Ascending aorta (tissue), 2 donors: Measurements from ENCODE around the gene NR4A1. TPM values are rescaled to one million over a fixed set of nuclear protein-coding genes. Genes with fewer than 3 reads are reported as not detected.

Experiments used
- DNase-seq, 2 donors: peaks; one replicate each; pipeline ENCODE4 v3.0.0-alpha.2; 2019; ENCODE audit warnings: low spot score in 2 of 2
- H3K27ac ChIP-seq, 2 donors: fragments of 200-600 bp; sonication (generic); one replicate each; pipeline ENCODE4 v1.5.1; 2016 to 2017; ENCODE audit warnings: mild to moderate bottlenecking in 1 of 2
- H3K27me3 ChIP-seq: fragments of 200-600 bp; sonication (generic); one replicate; pipeline ENCODE4 v1.5.1; 2017
- H3K36me3 ChIP-seq, 2 donors: fragments of 200-600 bp; sonication (generic); one replicate each; pipeline ENCODE4 v1.5.1; 2016
- H3K4me1 ChIP-seq, 2 donors: fragments of 200-600 bp; sonication (generic); one replicate each; pipeline ENCODE4 v1.5.1; 2016 to 2017; ENCODE audit warnings: mild to moderate bottlenecking in 1 of 2
- H3K4me3 ChIP-seq, 2 donors: fragments of 200-600 bp; sonication (generic); one replicate each; pipeline ENCODE4 v1.5.1; 2016 to 2017; ENCODE audit warnings: mild to moderate bottlenecking in 1 of 2
- H3K9me3 ChIP-seq, 2 donors: fragments of 200-600 bp; sonication (generic); one replicate each; pipeline ENCODE4 v1.5.1; 2016
- CTCF ChIP-seq, 3 experiments: fragments of 200-600 bp in 2 of 3; fragments of 450-650 bp in 1 of 3; sonication (generic) in 2 of 3; IDR thresholded peaks; one replicate each; pipeline ENCODE4 v1.5.1; 2016 to 2019; ENCODE audit warnings: antibody characterized with exemption in 3 of 3, mild to moderate bottlenecking in 1 of 3, moderate library complexity in 1 of 3
- intact Hi-C: fragments of 100-400 bp; cut with DNase I; formaldehyde crosslinking; loops from one replicate; pipeline ENCODE4 v1.15.1; 2023
- total RNA-seq: library from RNA; depleted of rRNA; stranded (reverse); fragments of >200 nt; gene quantifications from one replicate; pipeline ENCODE4 v1.1.0, GENCODE V29; 2016

The NR4A1 gene
- total RNA-seq, 1 donor from 2014 or later: 722 TPM

GRCh38 chr12:52063981-52064649 lies 12.9 kb downstream of the NR4A1 start:
- peak in 1 of 2 donors; percentile 78 for DNase-seq
- no peak overlapping the region for H3K4me3 ChIP-seq
- intact Hi-C loops: no loop called here

GRCh38 chr12:52066346-52067080 lies 15.3 kb downstream of the NR4A1 start:
- TF ChIP-seq CTCF (IDR thresholded peaks at IDR 0.05): no peak
- intact Hi-C loops: no loop called here
- H3K4me1 ChIP-seq: peaks cover 8 to 14% of the 10 kb centered on the region in 2 donors
- no peaks in the 10 kb centered on the region for H3K9me3 ChIP-seq
- no peaks in the 10 kb centered on the region for H3K27me3 ChIP-seq
- no peak for DNase-seq
- H3K4me3 ChIP-seq: no peak overlapping the region
- no peak overlapping the region for H3K27ac ChIP-seq
- no peaks in the 10 kb centered on the region for H3K36me3 ChIP-seq

More at GRCh38 chr12:52063981-52064649, 12.9 kb downstream of the NR4A1 start:
- Histone ChIP-seq H3K36me3 (peaks cover 0 to 6% of the 10 kb centered on the region in 2 donors), H3K27me3 (no peaks in the 10 kb centered on the region), H3K27ac (peak overlapping the region; percentile 14 to 44), H3K9me3 (no peaks in the 10 kb centered on the region), H3K4me1 (peaks cover 0 to under 1% of the 10 kb centered on the region in 2 donors)
- TF ChIP-seq CTCF (IDR thresholded peaks at IDR 0.05): no peak

GRCh38 chr12:52067081-52067374 lies 15.8 kb downstream of the NR4A1 start:
- intact Hi-C loops: no loop called here
- H3K27ac ChIP-seq: no peak overlapping the region
- H3K4me1 ChIP-seq: peaks cover 10 to 14% of the 10 kb centered on the region in 2 donors

GRCh38 chr12:52069327-52070184 lies 18.3 kb downstream of the NR4A1 start, which contains the start of gene ATG101:
ATG101 (plus strand) TSS chr12:52069978; CDS start chr12:52073651, 3,673 bp downstream.
- H3K4me1 ChIP-seq: peaks cover 10 to 19% of the 10 kb centered on the region in 2 donors
- no peaks in the 10 kb centered on the region for H3K9me3 ChIP-seq
- peak; percentile 37 to 87 (median 74) for TF ChIP-seq CTCF (IDR thresholded peaks at IDR 0.05)
- H3K27ac ChIP-seq: peak within 1 kb of the TSS; percentile 85 to 89
- intact Hi-C loops: loop anchor here (1.0 to 2.0 kb wide), 3 partner anchors 18 to 44 kb away; partner anchors contain the start of gene NR4A1
- peaks cover 4 to 17% of the 10 kb centered on the region in 2 donors for H3K36me3 ChIP-seq
- peak within 1 kb of the TSS; percentile 70 to 84 for H3K4me3 ChIP-seq
- DNase-seq: peak; percentile 68 to 96
- no peaks in the 10 kb centered on the region for H3K27me3 ChIP-seq

More at GRCh38 chr12:52067081-52067374, 15.8 kb downstream of the NR4A1 start:
- no peaks in the 10 kb centered on the region for H3K9me3 ChIP-seq
- H3K27me3 ChIP-seq: no peaks in the 10 kb centered on the region
- H3K36me3 ChIP-seq: no peaks in the 10 kb centered on the region
- no peak overlapping the region for H3K4me3 ChIP-seq
- DNase-seq: no peak
- no peak for TF ChIP-seq CTCF (IDR thresholded peaks at IDR 0.05)

GRCh38 chr12:52070185-52070925 lies 19.1 kb downstream of the NR4A1 start:
- Histone ChIP-seq H3K4me1 (peaks cover 10 to 19% of the 10 kb centered on the region in 2 donors), H3K4me3 (peak overlapping the region; percentile 70 to 84), H3K36me3 (peaks cover 12 to 20% of the 10 kb centered on the region in 2 donors), H3K27me3 (no peaks in the 10 kb centered on the region), H3K27ac (peak overlapping the region; percentile 85 to 89), H3K9me3 (no peaks in the 10 kb centered on the region)
- no peak for TF ChIP-seq CTCF (IDR thresholded peaks at IDR 0.05)
- no peak for DNase-seq
- intact Hi-C loops: no loop called here
